Measurements from ENCODE around the gene PTPRG. TPM values are rescaled to one million over a fixed set of nuclear protein-coding genes. Genes with fewer than 3 reads are reported as not detected.

The PTPRG gene
- total and polyA plus RNA-seq, 2 donors (not counting 3 experiments of a cell fraction or from before 2014, with no cell fraction given), result 8.9 to 39.1 TPM

DNA sequence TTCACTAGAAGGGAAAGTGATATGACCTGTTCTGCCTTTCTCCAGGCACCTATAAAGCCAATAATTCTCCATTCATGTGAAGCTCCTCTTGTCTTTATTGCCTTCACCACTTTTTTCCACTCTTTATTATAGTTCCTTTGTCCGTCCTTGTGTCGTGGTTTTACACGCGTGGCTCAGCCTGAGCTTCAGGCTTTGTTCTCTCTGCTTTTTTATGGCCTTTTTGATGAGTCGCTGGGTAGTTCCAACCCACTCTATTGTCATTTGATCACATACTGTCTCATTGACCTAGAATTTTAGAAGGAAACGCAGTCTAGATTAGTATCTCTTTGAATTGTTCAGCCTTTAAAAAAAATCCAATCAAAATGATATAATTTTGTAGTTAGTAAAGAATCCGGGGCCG lies 403.2 kb downstream of the PTPRG start:
- Histone ChIP-seq H3K79me2 (ENCODE audit: control insufficient read depth, insufficient read depth, low read length) (no peaks in the 10 kb centered on the region), H3K27ac (ENCODE audit: insufficient read depth, low read depth, low read length) (no peak overlapping the region), H3K9me3 (replicated peaks; ENCODE audit: control insufficient read depth, insufficient read depth, low read length) (no peaks in the 10 kb centered on the region), H4K20me1 (replicated peaks; ENCODE audit: control insufficient read depth, extremely low read depth, insufficient read depth, low read length) (no peaks in the 10 kb centered on the region), H3K9ac (replicated peaks; ENCODE audit: extremely low read depth, insufficient read depth, low read length) (no peak overlapping the region), H2AFZ (ENCODE audit: low read depth, low read length) (no peak overlapping the region), H3K36me3 (ENCODE audit: control insufficient read depth in 2 of 2, extremely low read depth in 1 of 2, insufficient read depth in 2 of 2, low read length in 2 of 2) (no peaks in the 10 kb centered on the region), H3K4me3 (replicated peaks in 1 of 3; ENCODE audit: insufficient read depth in 1 of 3, low read depth in 1 of 3, low read length in 3 of 3) (no peak overlapping the region), H3K4me1 (ENCODE audit: control insufficient read depth, extremely low read depth, insufficient read depth, low read length) (peaks cover 5% of the 10 kb centered on the region), H3K4me2 (ENCODE audit: insufficient read depth, low read length) (no peak overlapping the region), H3K9me1 (replicated peaks; ENCODE audit: control insufficient read depth, extremely low read depth, insufficient read depth, low read length) (no peaks in the 10 kb centered on the region), H3K27me3 (ENCODE audit: control insufficient read depth in 2 of 2, insufficient read depth in 2 of 2, low read length in 2 of 2) (no peaks in the 10 kb centered on the region)
- no peak for TF ChIP-seq EZH2 (IDR thresholded peaks at IDR 0.05; ENCODE audit: borderline replicate concordance, low read depth, low read length, severe bottlenecking)
- no peak for TF ChIP-seq MYC (IDR thresholded peaks at IDR 0.05; ENCODE audit: low read depth, low read length)
- no peak for TF ChIP-seq GATA2 (IDR thresholded peaks at IDR 0.05; ENCODE audit: insufficient read depth, insufficient read length, low read depth, low read length)
- TF ChIP-seq JUN (IDR thresholded peaks at IDR 0.05; ENCODE audit: borderline replicate concordance, insufficient read depth, insufficient read length, low read depth), result no peak
- TF ChIP-seq, protein P1, sequence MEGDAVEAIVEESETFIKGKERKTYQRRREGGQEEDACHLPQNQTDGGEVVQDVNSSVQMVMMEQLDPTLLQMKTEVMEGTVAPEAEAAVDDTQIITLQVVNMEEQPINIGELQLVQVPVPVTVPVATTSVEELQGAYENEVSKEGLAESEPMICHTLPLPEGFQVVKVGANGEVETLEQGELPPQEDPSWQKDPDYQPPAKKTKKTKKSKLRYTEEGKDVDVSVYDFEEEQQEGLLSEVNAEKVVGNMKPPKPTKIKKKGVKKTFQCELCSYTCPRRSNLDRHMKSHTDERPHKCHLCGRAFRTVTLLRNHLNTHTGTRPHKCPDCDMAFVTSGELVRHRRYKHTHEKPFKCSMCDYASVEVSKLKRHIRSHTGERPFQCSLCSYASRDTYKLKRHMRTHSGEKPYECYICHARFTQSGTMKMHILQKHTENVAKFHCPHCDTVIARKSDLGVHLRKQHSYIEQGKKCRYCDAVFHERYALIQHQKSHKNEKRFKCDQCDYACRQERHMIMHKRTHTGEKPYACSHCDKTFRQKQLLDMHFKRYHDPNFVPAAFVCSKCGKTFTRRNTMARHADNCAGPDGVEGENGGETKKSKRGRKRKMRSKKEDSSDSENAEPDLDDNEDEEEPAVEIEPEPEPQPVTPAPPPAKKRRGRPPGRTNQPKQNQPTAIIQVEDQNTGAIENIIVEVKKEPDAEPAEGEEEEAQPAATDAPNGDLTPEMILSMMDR (IDR thresholded peaks at IDR 0.05; ENCODE audit: extremely low read depth in 1 of 2, insufficient read depth in 1 of 2, low read depth in 1 of 2, low read length in 2 of 2), result no peak
- no peak for TF ChIP-seq POLR2A (IDR thresholded peaks at IDR 0.05; ENCODE audit: low read depth, low read length)
- TF ChIP-seq, protein P2, sequence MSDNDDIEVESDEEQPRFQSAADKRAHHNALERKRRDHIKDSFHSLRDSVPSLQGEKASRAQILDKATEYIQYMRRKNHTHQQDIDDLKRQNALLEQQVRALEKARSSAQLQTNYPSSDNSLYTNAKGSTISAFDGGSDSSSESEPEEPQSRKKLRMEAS (IDR thresholded peaks at IDR 0.05; ENCODE audit: insufficient read depth, insufficient read length), result no peak
- TF ChIP-seq FOS (IDR thresholded peaks at IDR 0.05; ENCODE audit: borderline replicate concordance, insufficient read depth, low read length), result no peak
- no peak for TF ChIP-seq POLR2AphosphoS5 (IDR thresholded peaks at IDR 0.05; ENCODE audit: insufficient read depth, low read depth, low read length)
- ChIA-PET CTCF (interaction anchor here (0.7 to 2.0 kb wide), 3 partner anchors 28 to 368 kb away, joined by 3 to 5 read pairs (median 3); no protein-coding TSS in a partner anchor), POLR2A (no interaction called here)
- DNase-seq (ENCODE audit: low read depth, low spot score) (no peak), FAIRE-seq (no peak)
- no TSS peak for BruUV-seq (replicated peaks)
- dilution Hi-C loops (cut with MboI; ENCODE audit: extremely low pct_ligation_motif_present, low sequenced_read_pairs) (no loop called here), intact Hi-C loops (cut with micrococcal nuclease) (no loop called here)
